OCI-LY3 (cell line): ENCODE results near the gene FGFBP1.

Source experiments
- CTCF ChIP-seq: fragments of 200-600, 300-600 bp; sonication (generic); IDR thresholded peaks from 2 replicates; pipeline ENCODE4 v1.5.1; 2014; ENCODE audit warnings: antibody characterized with exemption, low read length, low read depth
- EZH2phosphoT487 ChIP-seq: fragments of 200-600 bp; shearing (Covaris generic); IDR thresholded peaks from 2 replicates; pipeline ENCODE4 v1.6.1; 2018; ENCODE audit warnings: antibody characterized with exemption, mixed run types, low read depth

DNA sequence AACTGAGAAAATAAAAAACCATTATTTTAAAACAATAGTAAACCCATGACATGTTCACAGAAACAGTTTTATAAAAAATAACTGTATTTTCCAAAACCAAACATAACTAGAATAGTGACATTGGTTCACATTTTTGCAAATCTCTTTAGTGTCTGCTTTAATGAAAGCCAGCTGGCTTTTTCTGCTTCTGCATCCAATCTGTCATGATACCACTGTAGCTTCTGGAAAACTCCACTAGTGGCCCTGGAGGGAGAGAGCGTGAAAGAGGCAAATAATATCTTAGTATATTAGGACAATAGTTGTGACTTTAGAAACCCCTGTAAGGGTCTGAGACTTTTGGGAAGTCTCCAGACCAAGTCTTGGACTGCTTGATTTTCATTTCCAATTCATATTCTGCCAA lies 31.1 kb downstream of the FGFBP1 start:
- no peak for TF ChIP-seq EZH2phosphoT487
- TF ChIP-seq CTCF, result no peak
